PC-9 (cell line): ENCODE measurements around the gene UBE2R2.

Experiments used
- EZH2 ChIP-seq: fragments of 200-600 bp; sonication (generic); IDR thresholded peaks from 2 replicates; pipeline ENCODE4 v1.8.0; 2017; ENCODE audit warnings: antibody characterized with exemption, low read depth
- TF ChIP-seq, protein P1 (sequence below): fragments of 200-600 bp; sonication (generic); conservative IDR thresholded peaks from 2 replicates; pipeline ENCODE4 v1.6.1; 2017; ENCODE audit warnings: mixed run types, antibody characterized with exemption, mild to moderate bottlenecking, moderate library complexity

DNA sequence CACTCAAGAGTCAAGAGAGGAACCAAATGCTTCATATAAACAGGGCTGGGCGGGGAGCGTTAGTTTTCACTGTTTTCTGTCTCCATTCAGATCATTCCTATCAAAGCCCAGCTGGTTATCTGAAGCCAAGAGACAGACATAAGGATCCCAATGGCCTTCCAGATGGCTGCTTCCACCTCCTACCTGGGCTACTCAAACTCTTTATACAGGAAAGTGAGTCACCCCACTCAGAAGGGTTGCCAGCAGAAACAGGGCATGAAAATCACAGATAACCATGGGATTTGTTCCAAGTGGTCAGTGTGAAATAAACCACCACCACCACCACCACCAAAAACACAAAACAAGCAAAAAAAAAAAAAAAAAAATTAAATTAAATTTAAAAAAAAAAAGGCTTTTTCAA, 16.1 kb upstream of the UBE2R2 start:
- TF ChIP-seq, protein P1, sequence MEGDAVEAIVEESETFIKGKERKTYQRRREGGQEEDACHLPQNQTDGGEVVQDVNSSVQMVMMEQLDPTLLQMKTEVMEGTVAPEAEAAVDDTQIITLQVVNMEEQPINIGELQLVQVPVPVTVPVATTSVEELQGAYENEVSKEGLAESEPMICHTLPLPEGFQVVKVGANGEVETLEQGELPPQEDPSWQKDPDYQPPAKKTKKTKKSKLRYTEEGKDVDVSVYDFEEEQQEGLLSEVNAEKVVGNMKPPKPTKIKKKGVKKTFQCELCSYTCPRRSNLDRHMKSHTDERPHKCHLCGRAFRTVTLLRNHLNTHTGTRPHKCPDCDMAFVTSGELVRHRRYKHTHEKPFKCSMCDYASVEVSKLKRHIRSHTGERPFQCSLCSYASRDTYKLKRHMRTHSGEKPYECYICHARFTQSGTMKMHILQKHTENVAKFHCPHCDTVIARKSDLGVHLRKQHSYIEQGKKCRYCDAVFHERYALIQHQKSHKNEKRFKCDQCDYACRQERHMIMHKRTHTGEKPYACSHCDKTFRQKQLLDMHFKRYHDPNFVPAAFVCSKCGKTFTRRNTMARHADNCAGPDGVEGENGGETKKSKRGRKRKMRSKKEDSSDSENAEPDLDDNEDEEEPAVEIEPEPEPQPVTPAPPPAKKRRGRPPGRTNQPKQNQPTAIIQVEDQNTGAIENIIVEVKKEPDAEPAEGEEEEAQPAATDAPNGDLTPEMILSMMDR, result no peak
- TF ChIP-seq EZH2, result no peak
